Measurements from ENCODE around the gene LYPLA2.

DNA sequence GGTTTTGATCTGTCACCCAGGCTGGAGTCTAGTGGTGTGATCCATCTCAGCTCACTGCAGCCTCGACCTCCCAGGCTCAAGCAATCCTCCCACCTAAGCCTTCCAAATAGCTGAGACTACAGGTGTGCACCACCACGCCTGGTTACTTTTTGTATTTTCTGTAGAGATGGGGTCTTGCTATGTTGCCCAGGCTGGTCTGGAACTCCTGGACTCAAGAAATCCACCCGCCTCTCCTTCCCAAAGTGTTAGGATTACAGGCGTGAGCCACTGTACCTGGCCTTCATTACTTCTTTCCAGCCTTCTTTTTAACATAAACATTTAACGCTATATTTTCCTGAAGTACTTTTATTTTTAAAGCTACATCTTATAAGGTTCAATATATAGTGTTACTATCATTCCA is 52.7 kb downstream of the LYPLA2 start:
- TF ChIP-seq, protein P1, sequence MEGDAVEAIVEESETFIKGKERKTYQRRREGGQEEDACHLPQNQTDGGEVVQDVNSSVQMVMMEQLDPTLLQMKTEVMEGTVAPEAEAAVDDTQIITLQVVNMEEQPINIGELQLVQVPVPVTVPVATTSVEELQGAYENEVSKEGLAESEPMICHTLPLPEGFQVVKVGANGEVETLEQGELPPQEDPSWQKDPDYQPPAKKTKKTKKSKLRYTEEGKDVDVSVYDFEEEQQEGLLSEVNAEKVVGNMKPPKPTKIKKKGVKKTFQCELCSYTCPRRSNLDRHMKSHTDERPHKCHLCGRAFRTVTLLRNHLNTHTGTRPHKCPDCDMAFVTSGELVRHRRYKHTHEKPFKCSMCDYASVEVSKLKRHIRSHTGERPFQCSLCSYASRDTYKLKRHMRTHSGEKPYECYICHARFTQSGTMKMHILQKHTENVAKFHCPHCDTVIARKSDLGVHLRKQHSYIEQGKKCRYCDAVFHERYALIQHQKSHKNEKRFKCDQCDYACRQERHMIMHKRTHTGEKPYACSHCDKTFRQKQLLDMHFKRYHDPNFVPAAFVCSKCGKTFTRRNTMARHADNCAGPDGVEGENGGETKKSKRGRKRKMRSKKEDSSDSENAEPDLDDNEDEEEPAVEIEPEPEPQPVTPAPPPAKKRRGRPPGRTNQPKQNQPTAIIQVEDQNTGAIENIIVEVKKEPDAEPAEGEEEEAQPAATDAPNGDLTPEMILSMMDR (IDR thresholded peaks at IDR 0.05), result no peak
- TF ChIP-seq EZH2 (IDR thresholded peaks at IDR 0.05; ENCODE audit: borderline replicate concordance, insufficient read depth, low read depth, low read length, poor library complexity, severe bottlenecking), result no peak
